ENCODE measurements around the gene PTN. TPM values are rescaled to one million over a fixed set of nuclear protein-coding genes. Genes with fewer than 3 reads are reported as not detected.

PTN gene
- total and polyA plus RNA-seq, 9 of the 15 experiments (the other 6 are each of a cell fraction or from before 2014, with no cell fraction given): not detected

GRCh38 chr7:137345799-137346449, 2.4 kb upstream of the PTN start (continued):
- no peak for TF ChIP-seq ZBTB5 (IDR thresholded peaks at IDR 0.05)
- no peak for TF ChIP-seq POLR2H (tag; IDR thresholded peaks at IDR 0.05; ENCODE audit: low read depth)
- TF ChIP-seq MAZ (CRISPR knock-in tag; conservative IDR thresholded peaks at IDR 0.05 in 1 of 2, IDR thresholded peaks at IDR 0.05 in 1 of 2): peak in 1 of 2 experiments; percentile 92; a peak in 2 of 4 replicates
- peak; percentile 95 for TF ChIP-seq ZNF311 (CRISPR knock-in tag; IDR thresholded peaks at IDR 0.05)
- peak; percentile 85; the same call in 1 of the 2 replicates for TF ChIP-seq ZNF57 (CRISPR knock-in tag; IDR thresholded peaks at IDR 0.05)
- no peak for TF ChIP-seq SETDB1 (IDR thresholded peaks at IDR 0.05; ENCODE audit: low read length)
- no peak for TF ChIP-seq PKNOX1 (IDR thresholded peaks at IDR 0.05)
- no peak for TF ChIP-seq STAT6 (CRISPR knock-in tag; IDR thresholded peaks at IDR 0.05)
- 0 out of 2 replicates have a peak, but pooled peaks have one; percentile 43 for TF ChIP-seq CLOCK (CRISPR knock-in tag; IDR thresholded peaks at IDR 0.05; ENCODE audit: borderline replicate concordance)
- TF ChIP-seq DDX20 (tag; IDR thresholded peaks at IDR 0.05; ENCODE audit: low read depth): peak; percentile 80
- TF ChIP-seq ZNF165 (CRISPR knock-in tag; IDR thresholded peaks at IDR 0.05; ENCODE audit: borderline replicate concordance): peak; percentile 97
- TF ChIP-seq ZNF12 (CRISPR knock-in tag; IDR thresholded peaks at IDR 0.05): no peak
- no peak for TF ChIP-seq HMGXB4 (CRISPR knock-in tag; IDR thresholded peaks at IDR 0.05)
- TF ChIP-seq ZNF695 (CRISPR knock-in tag; IDR thresholded peaks at IDR 0.05): peak; percentile 96
- peak; percentile 91 for TF ChIP-seq HIVEP1 (CRISPR knock-in tag; IDR thresholded peaks at IDR 0.05)
- 0 out of 2 replicates have a peak, but pooled peaks have one; percentile 17 for TF ChIP-seq NFIX (CRISPR knock-in tag; IDR thresholded peaks at IDR 0.05; ENCODE audit: low read depth)
